GM18502 (cell line): ENCODE data around the gene ITGB6.

Experiments used
- ATAC-seq: cut with Tn5 transposase; IDR thresholded peaks from one replicate; pipeline ENCODE4 v1.9.1; 2021; ENCODE audit warnings: mild to moderate bottlenecking; ENCODE audit not compliant: unreplicated experiment, poor library complexity

ITGB6 gene

DNA sequence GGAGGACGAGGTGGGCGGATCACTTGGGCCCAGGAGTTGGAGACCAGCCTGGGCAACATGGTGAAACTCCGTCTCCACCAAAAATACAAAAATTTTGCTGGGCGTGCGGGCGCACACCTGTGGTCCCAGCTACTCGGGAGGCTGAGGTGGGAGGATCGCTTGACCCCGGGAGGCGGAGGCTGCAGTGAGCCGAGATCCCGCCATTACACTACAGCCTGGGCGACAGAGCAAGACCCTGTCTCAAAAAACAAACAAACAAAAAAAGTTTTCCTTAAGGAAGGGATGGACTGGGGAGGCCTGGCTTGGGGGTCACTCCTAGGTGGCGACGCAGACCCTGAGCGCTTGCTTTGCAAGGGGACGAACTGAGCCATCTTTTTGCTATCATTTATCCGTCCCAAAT is 138.5 kb downstream of the ITGB6 start:
- ATAC-seq, result no peak

DNA sequence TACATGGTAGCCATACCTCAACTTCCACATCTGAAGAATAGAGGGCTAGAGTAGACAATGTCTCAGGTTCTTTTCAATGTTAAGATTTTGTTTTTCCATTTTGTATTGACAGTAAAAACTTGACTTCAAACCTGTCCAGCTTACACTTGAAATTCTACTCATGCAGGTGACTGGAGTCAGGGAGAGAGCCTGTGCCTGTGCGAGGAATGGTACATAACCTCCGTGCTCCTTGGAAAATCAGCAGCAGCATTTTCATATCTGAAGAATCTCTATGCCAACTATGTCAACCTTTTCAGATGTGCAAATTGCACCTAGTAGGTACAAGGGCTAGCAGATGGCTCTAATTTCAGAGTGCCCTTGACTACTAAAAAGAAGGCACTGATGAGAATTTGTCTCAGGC is 139.8 kb downstream of the ITGB6 start:
- ATAC-seq, result no peak

DNA sequence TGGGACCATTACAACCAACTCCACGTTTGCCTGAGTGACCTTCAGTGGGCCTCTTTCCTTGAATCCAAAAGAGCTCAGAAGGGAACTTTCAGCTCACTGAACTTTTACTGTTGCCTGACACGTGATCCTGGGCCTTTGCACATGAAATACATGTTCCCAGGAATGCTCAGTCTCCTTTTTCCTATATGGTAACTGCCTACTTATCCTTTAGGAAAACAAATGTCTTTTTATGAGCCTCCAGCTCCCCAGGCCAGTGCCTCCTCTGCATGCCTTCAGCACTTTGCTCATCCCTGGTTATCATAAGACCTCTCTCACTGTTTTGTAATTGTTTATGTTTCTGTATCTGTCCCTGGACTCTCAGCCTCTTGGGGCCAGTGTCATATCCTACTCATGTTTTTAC is 142.7 kb downstream of the ITGB6 start:
- no peak for ATAC-seq

- no peak for ATAC-seq
Measured at GRCh38 chr2:160055726-160056108, 144.4 kb downstream of the ITGB6 start.

DNA sequence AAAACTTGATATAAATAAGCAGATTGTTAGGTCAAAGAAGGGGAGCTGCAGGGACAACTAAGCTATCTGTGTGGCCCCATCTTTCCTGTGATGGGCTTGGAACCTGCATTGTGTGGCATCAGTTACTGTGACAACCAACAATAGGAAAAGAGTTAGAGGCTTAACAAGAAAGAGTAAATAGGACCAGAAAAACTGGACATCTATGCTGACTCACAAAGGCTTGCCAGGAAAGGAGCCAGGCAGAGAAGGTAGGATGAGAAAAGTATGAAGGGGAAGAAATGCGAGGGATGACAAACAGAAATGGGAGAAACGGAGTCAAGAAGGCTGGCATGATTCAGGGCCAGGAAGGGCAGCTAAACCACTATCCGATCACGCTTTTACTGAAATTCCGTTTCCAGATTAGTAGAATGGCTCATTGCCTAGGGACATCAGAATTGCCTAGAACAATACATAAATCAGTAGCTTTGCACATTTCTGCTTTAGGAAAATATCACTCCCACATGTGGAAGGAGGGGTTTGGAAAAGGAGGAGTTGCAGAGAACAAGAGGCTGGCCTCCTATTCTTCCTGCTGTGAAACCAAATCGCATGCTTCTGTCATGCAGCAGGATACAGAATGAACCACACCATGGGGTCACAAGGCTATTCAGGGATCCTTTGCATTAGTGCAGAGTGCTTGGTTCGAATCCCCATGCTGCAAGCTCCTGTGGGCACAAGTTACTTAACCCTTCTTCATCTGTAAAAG is 144.9 kb downstream of the ITGB6 start:
- no peak for ATAC-seq

DNA sequence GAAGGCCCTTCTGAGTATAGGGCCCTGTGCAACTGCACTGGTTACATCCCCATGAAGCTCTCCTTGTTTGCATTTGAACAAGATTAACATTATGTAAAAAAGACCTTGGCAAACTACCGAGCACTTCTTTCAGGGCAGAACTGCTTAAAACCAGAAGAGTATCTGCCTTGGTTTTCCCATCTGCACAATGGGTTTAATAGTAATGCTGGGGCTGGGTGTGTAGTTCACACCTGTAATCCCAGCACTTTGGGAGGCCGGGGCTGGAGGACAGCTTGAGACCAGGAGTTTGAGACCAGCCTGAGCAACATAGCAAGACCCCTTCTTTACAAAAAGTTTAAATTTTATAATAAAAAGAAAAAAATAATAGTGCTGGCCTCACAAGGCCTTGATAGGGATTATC is 146.1 kb downstream of the ITGB6 start:
- ATAC-seq, result no peak

DNA sequence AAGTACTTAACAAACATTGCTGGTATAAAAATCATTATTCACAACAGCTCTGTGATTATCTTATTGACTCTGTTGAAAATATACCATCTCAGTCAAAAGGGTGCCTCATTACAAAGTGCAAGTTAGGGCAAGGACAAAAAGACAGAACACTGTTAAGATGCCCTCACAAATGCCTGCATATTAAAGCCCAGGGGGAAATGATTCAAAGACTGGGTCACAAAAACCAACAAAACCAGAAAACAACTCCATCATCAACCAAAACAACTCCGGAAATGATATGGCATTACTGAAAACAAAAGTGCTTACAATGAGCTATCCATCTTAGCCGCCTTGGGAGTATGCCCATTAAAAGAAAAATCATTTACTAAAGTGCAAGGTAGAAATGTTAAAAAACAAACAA is 147.5 kb downstream of the ITGB6 start:
- no peak for ATAC-seq

DNA sequence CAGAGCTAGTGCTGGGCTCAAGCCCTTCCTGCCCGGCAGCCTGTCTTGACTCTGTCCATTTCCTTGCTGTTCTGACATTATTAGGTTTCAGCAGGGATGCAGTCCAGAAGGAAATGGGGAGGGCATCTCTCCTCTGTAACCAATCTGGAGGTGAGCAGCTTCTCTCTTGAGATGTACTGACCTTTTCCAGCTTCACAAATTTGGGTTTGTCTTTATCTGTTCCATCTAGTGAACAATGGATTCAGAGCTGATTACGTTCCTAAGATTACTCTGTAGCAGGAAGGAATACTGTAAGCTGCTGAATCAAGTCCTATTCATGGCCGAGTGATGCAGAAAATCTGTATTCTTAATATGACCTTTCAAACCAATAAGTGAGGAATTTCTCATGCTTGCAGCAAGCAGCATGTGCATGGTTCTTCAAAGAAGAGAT is 148.7 kb downstream of the ITGB6 start:
- no peak for ATAC-seq

- ATAC-seq, result no peak
Measured at GRCh38 chr2:160050147-160050546, 149.9 kb downstream of the ITGB6 start.
